ENCODE data around the gene ARHGDIA.
A peak's percentile ranks its signal among the peaks of the same experiment; 100 is the strongest.

The ARHGDIA gene

DNA sequence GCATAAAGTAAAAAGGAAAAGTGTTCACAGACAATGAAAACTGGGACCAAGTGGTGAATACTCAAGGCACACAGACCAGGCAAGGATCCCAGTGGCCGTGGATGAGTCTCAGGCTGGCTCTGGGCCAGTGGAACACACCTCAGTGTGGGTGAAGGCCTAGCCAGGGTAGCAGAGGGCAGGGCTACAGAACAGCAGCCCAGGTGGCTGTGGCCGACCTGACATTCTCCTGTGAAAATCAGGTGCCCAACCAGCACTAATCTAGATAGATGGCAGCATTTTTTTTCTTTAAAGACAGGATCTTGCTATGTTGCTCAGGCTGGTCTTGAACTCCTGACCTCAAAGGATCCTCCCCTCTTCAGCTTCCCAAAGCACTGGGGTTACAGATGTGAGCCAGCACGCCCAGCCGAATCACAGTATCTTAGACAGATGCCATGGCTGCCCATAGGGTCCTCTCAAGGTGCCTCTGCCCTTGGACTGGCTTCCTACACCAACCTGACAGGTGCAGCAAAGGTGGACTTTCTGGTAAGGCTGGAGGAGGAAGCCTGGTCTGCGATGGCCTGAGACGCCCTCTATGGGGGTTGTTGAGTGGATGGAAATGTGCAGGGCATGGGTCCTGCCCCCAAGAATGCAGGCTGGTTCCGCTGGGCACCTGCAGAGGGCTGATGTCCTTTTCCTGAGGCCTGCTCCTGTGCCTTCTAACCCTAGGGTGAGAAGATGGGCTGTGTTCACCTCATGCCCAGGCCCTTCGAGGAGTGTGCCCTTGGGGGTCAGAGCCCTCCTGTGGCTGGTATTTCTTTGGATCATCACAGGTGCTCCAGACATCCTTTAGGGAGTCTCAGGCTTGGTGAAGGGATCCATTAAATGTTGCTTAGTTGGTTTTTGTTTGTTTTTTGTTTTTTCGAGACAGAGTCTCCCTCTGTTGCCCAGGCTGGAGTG is 7.0 kb downstream of the ARHGDIA start:
- no peak for DNase-seq

DNA sequence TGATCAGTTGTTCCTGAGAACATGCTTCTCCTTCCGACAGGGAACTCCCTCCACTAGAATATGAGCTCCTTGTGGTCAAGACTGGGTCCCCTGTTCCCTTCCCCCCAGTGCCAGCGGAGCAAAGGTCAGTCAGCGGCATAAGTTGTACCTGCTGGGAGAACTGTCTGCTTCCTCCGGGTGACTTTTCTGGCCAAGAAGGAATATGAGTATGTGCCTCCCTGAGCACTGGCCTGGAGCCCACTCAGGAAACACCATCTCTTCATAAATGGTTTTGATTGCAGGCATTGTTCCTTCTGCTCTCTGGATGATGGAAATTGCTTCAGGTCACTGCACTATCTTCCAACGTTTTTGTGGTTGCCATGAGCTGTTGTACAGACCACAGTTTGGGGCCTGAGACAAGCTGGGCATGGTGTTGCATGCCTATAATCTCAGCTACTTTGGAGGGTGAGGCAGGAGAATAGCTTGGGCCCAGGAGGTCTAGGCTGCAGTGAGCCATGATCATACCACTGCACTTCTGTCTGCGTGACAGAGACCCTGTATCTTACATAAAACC is 7.9 kb downstream of the ARHGDIA start:
- peak; percentile 38 for DNase-seq

DNA sequence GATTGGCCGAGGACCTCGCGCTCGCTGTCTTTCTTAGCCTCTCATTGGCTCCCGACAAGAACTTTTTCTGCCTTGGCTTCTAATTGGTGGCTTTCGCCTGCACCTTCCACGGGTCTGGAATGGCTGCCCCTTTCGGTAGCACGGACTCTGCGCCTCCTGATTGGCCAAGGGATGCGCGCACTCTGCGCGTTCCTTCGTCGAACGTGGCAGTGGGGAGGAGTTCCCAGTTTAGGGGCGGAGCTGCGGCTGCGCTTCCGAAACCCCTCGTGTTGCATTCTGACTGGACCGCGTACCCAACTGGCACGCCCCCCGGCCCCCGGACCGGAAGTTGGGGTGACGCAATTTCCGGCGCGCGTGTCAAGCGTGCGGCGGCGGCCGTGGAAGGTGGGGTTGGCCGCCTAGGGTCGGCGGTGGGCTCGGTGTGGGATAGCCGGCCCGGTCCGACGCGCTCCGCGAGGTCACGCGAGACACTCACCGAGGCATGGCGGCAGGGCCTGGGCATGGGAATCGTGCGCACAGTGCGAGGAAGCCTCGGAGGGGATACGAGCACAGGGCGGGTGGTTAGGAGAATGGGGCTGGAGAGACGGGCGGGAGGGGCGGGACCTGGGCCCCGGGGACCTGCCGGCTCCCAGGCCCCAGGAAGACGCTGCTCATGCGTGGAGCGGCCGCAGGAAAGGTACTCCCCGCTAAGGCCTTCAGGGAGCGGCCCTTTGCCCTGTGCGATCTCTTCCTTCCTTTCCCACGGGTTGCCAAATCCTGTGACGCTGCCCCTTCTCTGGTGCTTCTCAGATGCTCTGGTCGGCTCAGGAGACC is 10.2 kb downstream of the ARHGDIA start:
- peak; percentile 100 for DNase-seq

DNA sequence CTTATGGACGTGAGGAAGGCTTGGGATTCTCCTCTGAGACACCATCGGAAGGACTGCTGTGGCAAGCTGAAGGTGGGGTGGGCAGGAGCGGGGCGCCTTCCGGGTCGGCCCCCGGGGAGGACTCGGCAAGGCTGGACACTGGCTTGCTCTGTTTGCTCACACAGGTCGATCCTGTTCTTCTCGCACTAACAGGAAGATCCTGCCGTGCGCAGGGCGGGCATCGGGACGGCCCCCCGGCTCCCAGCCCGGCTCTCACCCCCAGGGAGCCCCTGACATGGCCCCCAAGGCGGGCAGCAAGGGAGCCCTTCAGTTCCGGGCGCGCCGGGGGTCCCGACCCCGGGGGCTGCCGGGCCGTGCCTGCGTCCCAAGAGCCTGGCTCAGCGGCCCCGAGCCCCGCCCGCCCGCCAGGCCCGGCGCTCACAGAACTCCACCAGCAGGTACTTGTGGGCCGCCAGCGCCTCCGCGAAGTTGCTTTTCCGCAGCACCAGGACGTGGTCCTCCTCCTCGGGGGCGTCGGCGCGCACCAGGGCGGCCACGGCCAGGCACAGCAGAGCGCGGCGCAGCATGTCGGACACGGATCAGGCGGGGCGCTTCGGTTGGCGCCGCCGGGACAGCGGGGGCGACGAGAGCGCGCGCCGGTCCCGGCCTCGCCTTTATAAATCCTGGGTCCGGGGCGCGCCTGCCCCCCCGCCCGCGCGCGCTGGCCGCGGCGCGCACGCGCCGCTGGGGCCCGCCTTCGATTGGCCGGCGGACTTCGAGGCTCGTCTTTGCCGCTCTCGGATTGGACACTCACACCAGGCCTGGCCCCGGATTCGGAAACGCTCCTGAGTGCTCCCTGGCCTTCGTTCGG is 11.0 kb downstream of the ARHGDIA start, which contains the start of gene P4HB:
Gene P4HB, minus strand, starts transcription at position 630 of the 850 bp plus-strand sequence. Its CDS starts 64 bp downstream, at position 566.
- DNase-seq = no peak

DNA sequence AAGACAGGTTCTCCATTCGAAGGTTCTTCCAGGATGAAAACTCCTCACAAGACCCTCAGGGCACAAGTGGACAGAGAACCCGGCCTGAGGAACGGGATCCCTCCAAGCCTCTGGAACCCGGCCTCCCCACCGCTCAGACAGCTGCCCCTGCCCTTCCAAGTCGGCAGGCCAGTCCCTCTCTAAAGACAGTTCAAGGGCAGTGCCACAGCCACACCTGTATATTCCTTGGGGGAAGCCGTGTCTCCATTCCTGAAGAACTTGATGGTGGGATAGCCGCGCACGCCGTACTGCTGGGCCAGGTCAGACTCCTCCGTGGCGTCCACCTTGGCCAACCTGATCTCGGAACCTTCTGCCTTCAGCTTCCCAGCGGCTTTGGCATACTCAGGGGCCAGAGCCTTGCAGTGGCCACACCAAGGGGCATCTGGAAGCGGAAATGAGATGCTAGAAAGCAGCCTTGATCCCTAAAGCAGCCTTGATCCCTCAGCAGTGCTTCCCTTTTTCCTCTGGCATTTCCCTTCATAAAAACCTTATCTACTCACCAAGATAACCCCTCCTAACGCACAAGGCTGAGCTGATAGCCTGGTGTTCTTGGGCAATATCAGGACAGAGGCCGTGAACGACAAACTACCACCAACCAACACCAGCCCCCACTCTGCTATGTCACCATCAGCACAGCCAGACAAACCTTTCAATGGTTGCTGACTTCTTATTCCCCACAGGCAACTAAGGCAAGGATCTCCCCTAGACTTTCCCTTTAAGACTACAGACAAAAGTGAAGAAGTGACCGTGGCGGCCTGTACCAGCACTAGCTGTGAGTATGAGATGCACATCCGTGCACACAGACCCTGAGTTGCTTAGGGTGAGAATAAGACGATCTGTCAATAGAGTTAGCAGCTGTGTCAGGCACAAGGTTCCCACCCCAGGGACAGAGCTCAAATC is 11.9 kb downstream of the ARHGDIA start:
- DNase-seq = peak; percentile 59

DNA sequence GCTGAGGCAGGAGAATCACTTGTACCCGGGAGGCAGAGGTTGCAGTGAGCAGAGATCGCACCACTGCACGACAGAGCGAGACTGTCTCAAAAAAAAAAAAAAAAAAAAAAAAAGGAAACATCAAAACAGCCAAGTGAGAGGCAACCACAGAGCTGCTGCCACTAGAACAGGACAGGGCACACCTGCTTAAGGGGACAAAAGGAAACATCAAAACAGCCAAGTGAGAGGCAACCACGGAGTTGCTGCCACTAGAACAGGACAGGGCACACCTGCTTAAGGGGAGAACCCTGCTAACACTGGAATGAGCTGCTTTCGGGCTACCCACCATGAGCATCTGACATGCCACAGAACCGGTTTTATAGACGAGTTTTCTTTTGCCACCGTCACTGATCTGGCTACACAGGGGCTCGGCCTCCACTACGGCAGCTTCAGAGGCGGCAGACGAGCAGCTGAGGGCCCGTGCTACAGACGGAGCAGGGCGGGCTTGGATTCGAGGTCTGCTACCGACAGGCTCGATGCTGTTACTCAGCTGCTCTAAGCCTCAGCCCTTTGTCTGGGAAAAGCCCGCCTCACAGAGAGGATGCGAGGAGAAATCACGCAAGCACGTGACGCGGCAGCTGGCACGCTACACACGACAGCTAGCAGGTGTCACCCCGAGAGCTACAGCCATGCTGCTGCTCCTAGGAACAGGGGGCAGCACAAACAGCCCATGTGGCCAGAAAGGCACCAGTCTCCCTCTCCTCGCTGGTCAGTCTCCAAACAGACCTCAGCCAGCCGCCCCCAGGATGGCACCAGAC is 12.8 kb downstream of the ARHGDIA start:
- peak; percentile 46 for DNase-seq

DNA sequence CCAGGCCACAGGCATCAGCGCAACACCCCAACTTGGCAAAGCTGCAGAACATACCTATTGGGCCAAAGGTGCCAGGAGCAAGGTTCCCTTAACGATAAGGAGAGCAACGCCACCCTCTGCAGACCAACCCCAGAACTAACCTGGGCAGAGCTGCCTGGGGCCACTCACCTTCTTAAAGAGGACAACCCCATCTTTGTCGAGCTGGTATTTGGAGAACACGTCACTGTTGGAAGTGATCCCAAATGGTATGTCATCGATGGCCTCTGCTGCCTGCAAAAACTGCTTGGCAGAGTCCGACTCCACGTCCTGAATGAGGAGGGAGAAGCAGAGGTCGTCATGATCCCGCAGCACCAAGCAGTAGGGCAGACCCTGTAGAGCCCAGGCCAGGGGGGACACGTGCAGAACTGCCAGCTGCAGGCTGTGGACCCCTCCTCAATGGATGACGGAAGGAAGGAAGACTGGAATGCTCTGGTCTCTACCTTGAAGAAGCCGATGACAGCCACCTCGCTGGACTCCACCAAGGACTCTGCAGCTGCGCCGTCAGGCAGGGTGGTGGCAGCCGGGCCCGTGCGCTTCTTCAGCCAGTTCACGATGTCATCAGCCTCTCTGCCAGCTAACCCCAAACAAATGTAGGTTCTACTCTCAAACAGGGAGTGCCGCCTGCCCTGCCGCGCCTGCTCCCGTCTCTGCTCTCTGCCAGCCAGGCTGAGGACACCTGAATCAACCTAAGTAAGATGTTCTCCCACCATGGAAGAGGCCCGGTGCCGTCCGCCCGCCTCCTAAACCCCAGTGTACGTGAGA is 16.0 kb downstream of the ARHGDIA start:
- DNase-seq = no peak

DNA sequence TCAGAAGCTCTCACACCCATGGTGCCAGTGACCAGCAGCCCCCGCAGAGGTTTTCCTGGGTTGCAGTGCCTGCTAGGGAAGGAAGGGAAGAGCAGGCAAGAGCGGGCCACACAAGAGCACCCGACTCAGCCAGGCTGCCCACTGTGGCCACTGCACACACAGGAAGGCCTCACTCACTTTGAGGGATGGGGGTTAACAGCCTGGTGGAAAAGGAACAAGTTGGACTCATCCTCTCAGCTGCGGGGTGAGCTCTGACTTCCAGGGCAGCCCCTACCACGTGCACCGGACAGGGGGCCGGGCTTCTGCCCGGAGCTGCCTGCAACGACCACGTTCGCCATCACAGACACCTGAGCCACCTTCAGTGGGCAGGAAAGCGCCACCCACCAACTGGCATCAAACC is 18.9 kb downstream of the ARHGDIA start:
- DNase-seq = no peak

DNA sequence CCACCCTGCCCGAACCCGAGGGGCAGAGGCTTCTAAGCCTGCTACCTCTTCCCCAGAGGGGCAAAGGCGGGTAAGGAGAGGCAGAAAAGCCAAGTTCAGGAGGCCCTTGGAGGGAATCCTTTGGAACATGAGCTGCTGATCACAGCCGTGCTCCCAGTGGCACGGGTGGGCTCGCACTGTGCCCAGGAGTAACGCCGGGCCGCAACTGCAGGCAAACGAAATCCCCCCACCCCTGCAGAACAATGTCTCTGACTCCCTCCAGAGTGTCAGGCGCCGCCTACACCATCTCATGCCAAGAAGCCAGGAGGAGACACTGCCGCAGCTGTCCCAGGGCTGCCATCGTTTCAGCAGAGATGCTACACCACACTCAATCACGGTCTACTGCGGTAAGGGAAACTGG is 19.7 kb downstream of the ARHGDIA start:
- DNase-seq = no peak

DNA sequence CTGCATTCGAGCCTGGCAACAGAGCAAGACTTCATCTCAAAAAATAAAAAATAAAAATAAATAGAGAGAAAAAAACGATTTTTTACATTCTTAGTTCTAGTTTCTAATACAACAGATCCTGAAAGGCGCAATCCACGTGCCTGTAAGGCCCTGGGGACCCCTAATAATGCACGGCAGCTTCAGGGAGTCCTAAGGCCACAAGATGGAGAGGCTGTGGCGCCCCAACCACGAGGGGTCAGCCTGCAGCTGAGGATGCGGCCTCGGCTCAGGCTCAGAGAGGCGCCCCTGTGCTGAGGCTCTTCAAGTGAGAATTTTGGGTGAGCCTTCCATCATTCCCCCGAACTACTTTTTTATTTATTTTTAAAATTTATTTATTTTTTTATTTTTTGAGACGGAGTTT is 21.7 kb downstream of the ARHGDIA start:
- no peak for DNase-seq

DNA sequence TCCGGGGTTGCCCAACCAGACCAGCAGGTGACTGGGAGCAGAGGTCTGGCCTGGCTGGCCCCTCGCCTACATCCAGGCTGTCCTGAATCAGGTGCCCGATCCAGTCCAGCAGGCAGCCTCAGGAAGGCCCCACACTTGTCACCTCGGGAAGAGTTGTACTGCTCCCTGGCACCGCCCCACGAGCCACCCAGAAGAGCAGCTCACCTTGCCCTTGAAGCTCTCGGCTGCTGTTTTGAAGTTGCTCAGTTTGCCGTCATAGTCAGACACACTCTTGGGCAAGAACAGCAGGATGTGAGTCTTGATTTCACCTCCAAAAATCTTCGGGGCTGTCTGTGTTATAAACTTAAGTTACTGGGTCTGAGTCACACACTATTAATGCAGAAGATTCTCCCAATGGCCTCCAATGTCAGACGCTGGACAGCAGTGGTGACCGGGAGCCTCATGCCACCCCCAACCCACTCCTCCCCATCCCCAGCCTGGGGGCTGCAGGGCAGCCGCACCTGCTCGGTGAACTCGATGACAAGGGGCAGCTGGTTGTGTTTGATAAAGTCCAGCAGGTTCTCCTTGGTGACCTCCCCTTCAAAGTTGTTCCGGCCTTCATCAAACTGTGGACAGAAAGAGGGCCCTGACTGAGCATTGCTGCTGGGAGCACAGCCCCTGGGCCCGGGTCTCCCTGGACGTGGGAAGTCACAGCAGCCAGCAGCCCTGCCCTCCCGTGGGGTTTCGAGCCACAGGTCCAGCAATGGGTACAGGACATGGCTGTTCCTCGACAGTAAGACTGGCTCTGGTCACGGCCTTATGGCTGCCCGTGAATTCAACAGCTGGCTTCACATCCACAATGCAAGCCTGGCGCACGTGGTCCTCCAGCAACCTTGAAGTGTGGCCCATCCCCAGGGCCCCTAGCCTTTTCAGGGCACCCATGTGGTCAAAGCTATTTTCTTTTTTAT is 24.1 kb downstream of the ARHGDIA start:
- DNase-seq = no peak

DNA sequence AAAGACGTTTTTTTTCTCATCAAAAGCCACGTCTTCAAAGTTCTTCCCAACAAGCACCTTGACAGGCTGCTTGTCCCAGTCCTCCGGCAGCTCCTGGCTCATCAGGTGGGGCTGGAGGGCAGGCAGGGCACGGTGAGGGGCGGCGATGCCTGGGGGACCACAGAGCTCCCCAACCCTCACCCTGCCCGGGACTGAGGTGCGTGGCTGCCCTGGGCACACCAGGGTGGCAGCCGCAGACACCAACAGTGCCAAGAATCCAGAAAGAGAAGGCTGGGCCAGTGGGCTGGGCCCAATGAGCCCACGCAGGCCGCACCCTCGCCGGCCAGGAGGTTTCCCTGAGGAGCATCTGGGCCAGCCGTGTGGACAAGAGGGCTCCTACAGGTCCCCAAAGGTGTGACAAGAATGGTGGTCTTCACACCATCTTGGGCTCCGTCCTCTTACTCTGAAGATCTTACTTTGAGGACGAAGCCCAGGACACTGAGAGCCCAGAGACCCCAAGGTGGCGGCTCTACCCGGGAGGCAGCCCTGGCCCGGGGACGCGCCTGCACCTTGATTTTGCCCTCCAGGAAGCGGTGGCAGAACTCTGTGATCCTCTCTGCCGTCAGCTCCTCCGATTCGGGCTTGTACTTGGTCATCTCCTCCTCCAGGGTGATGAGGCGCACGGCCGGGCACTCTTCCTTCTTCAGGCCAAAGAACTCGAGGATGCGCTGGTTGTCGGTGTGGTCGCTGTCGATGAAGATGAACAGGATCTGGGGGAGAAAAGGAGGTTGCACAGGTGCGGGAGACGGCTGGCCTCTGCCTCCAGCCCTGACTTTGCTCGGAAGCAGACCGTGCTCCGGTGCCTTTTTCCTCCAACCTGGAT is 25.0 kb downstream of the ARHGDIA start:
- DNase-seq = no peak

DNA sequence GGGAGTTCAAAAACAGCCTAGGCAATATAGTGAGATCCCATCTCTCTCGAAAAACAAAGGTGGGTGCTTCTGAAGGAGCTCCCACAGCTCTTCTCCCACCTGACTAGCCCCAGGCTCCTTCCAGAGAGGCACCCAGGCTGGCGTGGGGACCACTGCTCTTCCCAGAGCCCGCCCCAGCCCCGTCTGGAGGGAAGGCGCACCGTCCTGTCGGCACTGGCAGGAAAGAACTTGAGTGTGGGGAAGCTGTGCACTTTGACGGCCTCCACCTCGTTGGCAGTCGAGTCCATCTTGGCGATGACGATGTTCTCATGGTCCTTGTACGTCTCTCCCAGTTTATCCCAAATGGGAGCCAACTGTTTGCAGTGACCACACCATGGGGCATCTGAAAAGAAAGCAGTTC is 25.8 kb downstream of the ARHGDIA start:
- no peak for DNase-seq

DNA sequence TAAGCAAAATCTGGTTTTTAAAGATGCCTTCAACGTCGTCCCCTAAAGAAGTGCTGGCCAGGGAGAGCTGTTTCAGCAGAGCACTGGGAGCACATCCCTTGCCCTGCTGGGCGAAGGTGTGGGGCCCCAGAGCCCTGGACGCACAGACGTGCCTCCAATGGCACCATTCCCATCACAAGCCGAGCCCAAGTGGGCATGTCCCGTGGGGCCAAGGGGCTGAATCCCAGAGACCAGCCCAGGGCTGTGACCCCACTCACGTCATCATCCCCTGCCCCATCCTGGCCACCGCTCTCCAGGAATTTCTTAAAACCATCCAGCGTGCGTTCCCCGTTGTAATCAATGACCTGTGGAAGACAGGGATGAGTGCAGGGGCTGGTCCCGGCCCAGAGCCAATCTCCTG is 26.2 kb downstream of the ARHGDIA start:
- DNase-seq = no peak

DNA sequence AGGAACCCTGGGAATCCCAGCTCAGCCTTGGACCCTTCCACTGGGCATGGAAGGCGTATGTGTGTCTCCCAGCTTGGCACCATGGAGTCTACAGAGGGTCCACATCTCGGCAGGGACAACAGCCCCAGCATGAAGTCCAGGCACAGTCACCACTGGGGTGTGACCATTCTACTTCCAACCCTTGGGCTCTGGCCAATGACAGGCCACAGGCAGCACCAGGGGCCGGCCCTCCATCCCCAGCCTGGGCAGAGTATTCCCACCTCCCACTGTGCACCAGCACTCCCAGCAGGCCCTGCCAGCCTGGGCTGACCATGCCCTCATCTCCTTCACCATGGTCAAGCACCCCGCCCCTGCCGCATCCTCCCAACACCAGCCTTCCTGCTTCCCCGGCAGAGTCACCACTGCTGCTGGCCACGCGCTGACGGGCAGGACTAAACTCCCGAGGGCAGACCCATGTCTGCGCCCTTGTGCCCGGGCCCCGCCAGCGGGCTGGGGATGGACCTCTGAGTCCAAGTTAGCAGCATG is 26.7 kb downstream of the ARHGDIA start:
- DNase-seq = no peak

DNA sequence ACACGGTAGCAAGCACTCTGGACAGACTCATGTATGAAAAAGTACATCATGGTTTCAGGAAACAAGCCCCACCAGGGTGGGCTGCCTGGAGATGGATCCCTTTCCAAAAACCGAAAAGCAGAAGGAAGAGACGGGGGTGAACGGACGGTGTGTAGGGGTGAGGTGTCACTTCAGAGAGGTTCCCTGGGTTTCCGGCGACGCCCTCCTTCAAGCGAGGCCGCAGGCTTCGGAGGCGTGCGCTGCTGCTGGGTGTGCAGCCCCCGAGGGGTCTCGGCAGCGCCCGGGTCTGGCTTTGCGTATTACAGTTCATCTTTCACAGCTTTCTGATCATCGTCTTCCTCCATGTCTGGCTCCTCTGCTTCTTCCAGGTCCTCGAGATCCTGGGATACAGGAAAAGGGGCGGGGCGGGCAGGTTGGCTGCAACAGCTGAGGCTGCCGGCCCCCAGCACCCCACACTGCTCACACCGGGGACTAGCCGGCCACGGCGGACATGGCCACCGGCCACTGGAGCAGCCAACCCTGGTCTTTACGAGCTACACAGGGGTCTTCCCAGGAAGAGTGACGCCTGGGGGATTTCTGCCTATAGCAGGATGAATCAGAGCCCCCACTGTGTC is 27.3 kb downstream of the ARHGDIA start:
- no peak for DNase-seq
